HG02852 (cell line): Measurements from ENCODE around the gene HMGN1.
A peak's percentile ranks its signal among the peaks of the same experiment; 100 is the strongest.

Source experiments
- ATAC-seq: cut with Tn5 transposase; IDR thresholded peaks from one replicate; pipeline ENCODE4 v1.9.1; 2021; ENCODE audit warnings: mild to moderate bottlenecking, moderate library complexity; ENCODE audit not compliant: unreplicated experiment

The HMGN1 gene

GRCh38 chr21:39334611-39335010, 14.3 kb downstream of the HMGN1 start:
- no peak for ATAC-seq

- ATAC-seq: no peak
These were observed 16.7 kb downstream of the HMGN1 start for GRCh38 chr21:39332175-39332574.

DNA sequence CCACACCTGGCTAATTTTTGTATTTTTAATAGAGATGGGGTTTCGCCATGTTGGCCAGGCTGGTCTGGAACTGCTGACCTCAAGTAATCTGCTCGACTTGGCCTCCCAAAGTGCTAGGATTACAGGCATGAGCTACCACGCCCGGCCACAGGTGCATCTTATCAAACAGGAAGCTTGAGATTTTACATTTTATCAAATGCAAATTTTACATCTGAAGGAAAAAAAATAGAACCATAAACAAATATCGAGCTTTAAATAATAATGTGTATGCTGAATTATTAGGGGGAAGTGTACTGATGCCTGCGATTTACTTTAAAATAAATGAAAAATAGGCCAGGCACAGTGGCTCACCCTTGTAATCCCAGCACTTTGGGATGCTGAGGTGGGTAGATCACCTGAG, 18.9 kb downstream of the HMGN1 start:
- ATAC-seq: no peak

GRCh38 chr21:39327727-39328126, 21.2 kb downstream of the HMGN1 start:
- no peak for ATAC-seq

DNA sequence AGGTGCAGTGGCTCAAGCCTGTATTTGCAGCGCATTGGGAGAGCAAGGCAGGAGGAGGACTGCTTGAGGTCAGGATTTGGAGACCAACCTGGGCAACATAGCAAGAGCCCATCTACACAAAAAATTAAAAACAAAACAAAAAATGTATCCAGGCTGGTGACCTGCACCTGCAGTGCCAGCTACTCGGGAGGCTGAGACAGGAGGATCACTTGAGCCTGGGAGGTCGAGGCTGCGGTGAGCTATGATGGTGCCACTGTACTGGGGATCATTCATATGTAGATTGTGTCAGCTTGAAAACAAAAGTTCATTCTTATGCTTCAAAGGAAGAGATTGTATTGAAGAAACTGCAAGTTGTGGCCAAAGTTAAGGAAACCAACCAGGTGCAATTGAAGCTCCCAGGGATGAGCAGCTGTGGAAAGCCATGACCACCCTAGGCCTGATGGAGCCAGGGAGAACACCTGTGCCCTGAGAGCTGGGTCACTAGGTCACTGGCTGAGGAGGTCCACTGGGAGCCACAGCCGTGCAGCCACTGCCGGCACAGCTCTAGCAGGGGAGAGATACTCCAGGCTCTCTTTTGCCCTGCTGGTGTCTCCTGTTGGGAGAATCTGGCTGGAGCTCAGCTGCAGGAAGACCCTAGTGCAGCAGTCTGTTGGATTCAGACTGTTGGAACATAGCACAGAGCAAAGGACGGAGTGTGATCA, 22.1 kb downstream of the HMGN1 start:
- ATAC-seq: no peak

- no peak for ATAC-seq
These were observed 23.4 kb downstream of the HMGN1 start for GRCh38 chr21:39325458-39325857.

GRCh38 chr21:39321424-39321823, 27.5 kb downstream of the HMGN1 start:
- ATAC-seq: no peak

- no peak for ATAC-seq
These were observed 29.0 kb downstream of the HMGN1 start for GRCh38 chr21:39319814-39320332.

DNA sequence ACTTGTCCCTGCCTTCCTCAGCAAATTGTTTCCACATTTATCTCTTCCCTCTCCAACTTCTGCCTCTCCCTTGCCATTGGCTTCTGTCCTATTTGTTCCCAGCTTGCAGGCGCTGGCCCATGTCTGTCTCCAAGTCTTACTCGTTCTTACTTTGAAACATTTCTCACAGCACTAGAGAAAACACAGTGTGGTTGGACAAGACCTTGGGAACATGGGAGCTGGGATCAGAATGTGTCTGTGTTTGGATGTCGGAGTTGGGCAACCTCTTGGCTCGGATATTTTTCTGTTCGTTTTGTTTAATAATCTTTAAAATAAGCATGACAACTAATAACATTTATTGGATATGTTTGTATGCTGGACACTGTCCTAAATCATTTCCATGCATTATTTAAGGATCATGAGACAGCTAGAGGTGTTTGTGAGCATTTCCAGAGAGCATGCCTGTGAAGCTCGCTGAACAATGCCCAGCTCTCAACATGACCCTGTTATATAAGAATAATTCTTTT, 29.6 kb downstream of the HMGN1 start:
- ATAC-seq: no peak

- no peak for ATAC-seq
These were observed 30.6 kb downstream of the HMGN1 start for GRCh38 chr21:39318091-39318959.

DNA sequence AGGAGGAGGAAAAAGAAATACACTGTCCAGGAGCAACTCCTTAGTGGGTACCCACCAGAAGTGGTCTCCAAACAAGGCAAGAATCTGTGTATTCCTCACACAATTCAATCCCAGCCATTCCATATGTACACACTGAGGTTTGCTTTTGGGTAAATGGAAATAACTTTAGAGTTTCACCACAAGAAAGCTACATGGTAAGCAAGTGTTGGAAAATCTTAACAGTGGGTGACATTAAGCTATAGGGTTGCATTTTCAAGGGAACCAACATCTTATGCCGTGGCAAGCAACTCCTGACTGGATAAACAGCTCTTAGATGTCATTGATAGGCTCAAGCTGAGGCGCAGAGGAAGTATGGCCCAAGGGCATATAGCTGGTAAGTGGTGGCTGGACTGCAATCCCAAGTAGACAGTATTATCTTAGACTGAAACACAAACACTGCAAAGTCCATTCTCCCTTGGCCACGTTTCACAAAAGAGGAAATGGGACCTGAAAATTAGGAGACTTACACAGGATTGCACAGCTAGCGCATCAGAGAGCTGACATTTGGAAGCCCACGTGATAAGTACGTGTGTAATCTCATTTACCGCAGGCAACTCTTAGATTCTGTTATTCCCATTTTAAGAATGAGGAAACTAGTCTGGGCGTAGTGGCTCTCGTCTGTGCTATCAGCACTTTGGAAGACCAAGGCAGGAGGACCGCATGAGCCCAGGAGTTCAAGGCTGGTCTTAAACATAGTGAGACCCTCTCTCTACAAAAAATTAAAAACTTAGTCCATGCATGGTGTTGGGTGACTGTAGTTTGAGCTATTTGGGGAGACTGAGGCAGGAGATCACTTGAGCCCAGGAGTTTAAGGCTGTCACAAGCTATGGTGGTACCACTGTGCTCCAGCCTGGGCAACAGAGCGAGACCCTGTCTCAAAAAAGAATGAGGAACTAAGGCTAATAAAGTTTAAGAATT, 31.5 kb downstream of the HMGN1 start:
- no peak for ATAC-seq

DNA sequence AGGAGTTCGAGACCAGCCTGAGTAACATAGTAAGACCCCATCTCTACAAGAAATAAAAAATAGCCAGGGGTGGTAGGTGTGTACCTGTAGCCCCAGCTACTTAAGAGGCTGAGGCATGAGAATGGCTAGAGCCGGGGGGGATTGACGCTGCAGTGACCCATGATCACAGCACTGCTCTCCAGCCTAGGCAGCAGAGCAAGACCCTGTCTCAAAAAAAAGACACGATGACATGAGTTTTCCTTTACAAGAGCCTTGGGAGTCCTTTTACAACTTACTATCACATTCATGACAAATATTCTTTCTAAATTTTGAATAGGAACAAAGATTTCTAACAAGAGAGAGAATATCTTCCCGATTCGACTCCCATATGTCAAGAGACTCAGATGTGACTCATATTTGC, 32.2 kb downstream of the HMGN1 start:
- no peak for ATAC-seq

GRCh38 chr21:39315603-39316445, 33.1 kb downstream of the HMGN1 start:
- ATAC-seq: no peak

- peak; percentile 7 for ATAC-seq
These were observed 34.5 kb downstream of the HMGN1 start for GRCh38 chr21:39314143-39315027.

- ATAC-seq: peak; percentile 46
These were observed 35.2 kb downstream of the HMGN1 start, which contains the start of gene BRWD1 for GRCh38 chr21:39313571-39314142. Gene BRWD1, minus strand, starts transcription at chr21:39313632. Its CDS starts 141 bp downstream, at chr21:39313491.

- peak; percentile 11 for ATAC-seq
These were observed 35.8 kb downstream of the HMGN1 start for GRCh38 chr21:39313042-39313570.

DNA sequence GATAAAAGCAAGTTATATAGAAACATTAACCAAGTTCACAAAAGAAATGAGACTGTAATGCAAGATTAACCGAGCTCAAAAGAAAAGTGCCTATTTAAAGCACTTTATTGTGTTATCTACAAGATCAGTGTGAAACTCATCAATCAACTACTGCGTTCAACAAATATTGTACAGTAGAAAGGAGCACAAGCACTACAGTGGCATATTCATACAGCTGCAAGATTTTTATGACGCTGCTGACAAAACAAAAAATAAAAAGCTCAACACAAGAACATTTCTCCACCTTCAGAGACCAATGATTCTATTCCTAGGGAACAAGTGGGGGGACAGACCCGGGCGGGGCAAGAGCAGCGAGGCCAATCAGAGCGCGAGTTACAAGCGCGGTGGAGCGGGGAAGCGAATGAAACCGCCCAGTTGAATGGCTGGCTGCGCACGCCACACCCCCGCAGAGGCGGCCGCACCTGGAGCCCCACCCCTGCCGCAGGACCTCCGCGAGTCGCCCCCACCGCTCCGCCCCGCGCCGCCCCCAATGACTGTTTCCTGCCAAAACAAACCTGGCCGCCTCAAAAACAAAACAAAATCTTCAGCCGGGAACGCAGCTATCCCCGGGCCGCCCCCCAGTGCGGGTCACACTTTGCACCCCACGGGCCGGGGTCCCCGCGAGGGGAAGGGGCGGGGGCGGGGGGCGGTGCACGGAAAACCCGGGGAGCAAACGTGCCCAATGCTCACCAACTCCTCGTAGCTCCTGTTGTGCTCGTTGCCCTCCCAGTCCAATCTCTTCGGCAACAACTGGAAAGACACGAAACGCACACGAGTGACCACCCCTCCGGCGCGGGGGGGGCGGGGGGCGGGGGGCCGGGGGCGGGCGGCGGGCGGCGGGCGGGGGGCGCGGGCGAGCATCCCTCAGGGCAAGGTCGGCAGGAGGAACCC, 36.5 kb downstream of the HMGN1 start:
- ATAC-seq: peak; percentile 78
